K562 (cell line): ENCODE results near the gene BMP2K. TPM values are rescaled to one million over a fixed set of nuclear protein-coding genes. Genes with fewer than 3 reads are reported as not detected.

ENCODE experiments used
- ATAC-seq: fragments of 200-7000 bp; cut with Tn5 transposase; 3 replicates; pipeline ENCODE4 v1.9.1; 2020; ENCODE audit warnings: moderate library complexity
- BruUV-seq: library from RNA; stranded (reverse); fragments of 400-500 nt; replicated peaks from 2 replicates; lab custom pipeline; 2021; lab: Mats Ljungman, UMichigan
- CTCF ChIA-PET: fragments of 300-600 bp; formaldehyde crosslinking; extraction: SDS; loops from one replicate; lab custom pipeline; 2021; ENCODE audit warnings: low intra/inter-chr PET ratio; lab: Yijun Ruan, JAX
- POLR2A ChIA-PET: fragments of 300-600, 350-650 bp; sonication (Branson Sonifier 250); formaldehyde crosslinking; extraction: SDS; loops from one replicate; lab custom pipeline; 2021; ENCODE audit warnings: antibody characterized with exemption, inconsistent platforms; lab: Yijun Ruan, JAX
- DNase-seq, 4 experiments: peaks; one replicate each; pipeline versions ENCODE4 v3.0.0 to v3.0.0-alpha.2; 2011 to 2018; ENCODE audit warnings: low spot score in 3 of 4, mixed read lengths in 3 of 4; ENCODE audit errors: extremely low read depth in 1 of 4
- FAIRE-seq: peaks from 2 replicates; lab custom pipeline; 2011; peaks lifted over from hg19 to GRCh38; lab: Jason Lieb, UNC
- H2AFZ ChIP-seq: 2 replicates; pipeline ENCODE4 v1.6.0; 2011; ENCODE audit warnings: low read depth, low read length, control low read depth, inconsistent platforms
- H3K27ac ChIP-seq: fragments of 200-600 bp; 3 replicates; pipeline ENCODE4 v1.8.0; 2011; ENCODE audit warnings: low read depth, mild to moderate bottlenecking, control low read depth, inconsistent platforms, low read length, moderate library complexity, mixed read lengths; ENCODE audit errors: extremely low read depth
- H3K27me3 ChIP-seq, 2 experiments: fragments of 300-600 bp in 1 of 2; 2 replicates in 1 of 2; 3 replicates in 1 of 2; pipeline versions ENCODE4 v1.6.0 to v1.8.0; 2011; ENCODE audit warnings: inconsistent platforms in 2 of 2, low read length in 2 of 2, mild to moderate bottlenecking in 1 of 2, mixed read lengths in 1 of 2, moderate library complexity in 1 of 2; ENCODE audit not compliant: control insufficient read depth in 2 of 2, insufficient read depth in 2 of 2
- H3K36me3 ChIP-seq: fragments of 300-600 bp; 3 replicates; pipeline ENCODE4 v1.8.0; 2011; ENCODE audit warnings: mild to moderate bottlenecking, low read length, inconsistent platforms; ENCODE audit not compliant: control insufficient read depth, insufficient read depth
- H3K4me1 ChIP-seq, 2 experiments: fragments of 200-600 bp in 1 of 2; replicated peaks in 1 of 2; 2 replicates in 1 of 2; 3 replicates in 1 of 2; pipeline versions ENCODE4 v1.5.1 to v1.8.0; 2011; ENCODE audit warnings: inconsistent platforms in 2 of 2, low read length in 2 of 2, mild to moderate bottlenecking in 1 of 2, mixed read lengths in 1 of 2, moderate library complexity in 1 of 2; ENCODE audit not compliant: control insufficient read depth in 2 of 2, insufficient read depth in 2 of 2
- H3K4me2 ChIP-seq: 2 replicates; pipeline ENCODE4 v1.6.1; 2011; ENCODE audit warnings: low read length, control low read depth, inconsistent platforms, mixed read lengths; ENCODE audit not compliant: insufficient read depth
- H3K4me3 ChIP-seq: fragments of 200-600 bp; sonication (generic), shearing (Covaris generic); 2 replicates; pipeline ENCODE4 v1.5.1; 2016; ENCODE audit warnings: control low read depth, inconsistent platforms
- H3K79me2 ChIP-seq: fragments of 200-600 bp; 3 replicates; pipeline ENCODE4 v1.8.0; 2011; ENCODE audit warnings: low read length, inconsistent platforms; ENCODE audit not compliant: control insufficient read depth, insufficient read depth
- H3K9ac ChIP-seq, 2 experiments: 2 replicates each; pipeline versions ENCODE4 v1.6.0 to v1.6.1; 2011; ENCODE audit warnings: low read depth in 2 of 2, low read length in 2 of 2, control low read depth in 1 of 2, inconsistent platforms in 1 of 2, mild to moderate bottlenecking in 1 of 2, mixed read lengths in 1 of 2; ENCODE audit not compliant: insufficient read depth in 1 of 2
- H3K9me1 ChIP-seq: one replicate; pipeline ENCODE4 v1.6.0; 2011; ENCODE audit warnings: inconsistent platforms, mild to moderate bottlenecking, low read length, moderate library complexity; ENCODE audit not compliant: control insufficient read depth, insufficient read depth
- H3K9me3 ChIP-seq: replicated peaks from 2 replicates; pipeline ENCODE4 v1.5.1; 2011; ENCODE audit warnings: low read depth, low read length, inconsistent platforms; ENCODE audit not compliant: control insufficient read depth, insufficient read depth
- H4K20me1 ChIP-seq: replicated peaks from 2 replicates; pipeline ENCODE4 v1.6.1; 2011; ENCODE audit warnings: low read length, inconsistent platforms, mixed read lengths; ENCODE audit not compliant: control insufficient read depth, insufficient read depth
- ARID1B ChIP-seq: fragments of 450-650 bp; IDR thresholded peaks from 2 replicates; pipeline ENCODE4 v1.6.1; 2016; ENCODE audit warnings: antibody characterized with exemption, mild to moderate bottlenecking, inconsistent platforms
- CBFA2T3 ChIP-seq: fragments of 450-650 bp; IDR thresholded peaks from 2 replicates; pipeline ENCODE4 v1.6.1; 2017
- CHAMP1 ChIP-seq: fragments of 450-650 bp; IDR thresholded peaks from 2 replicates; pipeline ENCODE4 v1.6.1; 2016; ENCODE audit warnings: mild to moderate bottlenecking
- CREM ChIP-seq: IDR thresholded peaks from 2 replicates; pipeline ENCODE4 v1.6.1; 2014; ENCODE audit warnings: antibody characterized with exemption, low read depth
- CTBP1 ChIP-seq: fragments of 450-650 bp; IDR thresholded peaks from 2 replicates; pipeline ENCODE4 v1.6.1; 2016; ENCODE audit warnings: borderline replicate concordance
- ELK3 ChIP-seq: fragments of 450-650 bp; formaldehyde crosslinking; IDR thresholded peaks from 2 replicates; pipeline ENCODE4 v1.4.0; 2020; ENCODE audit warnings: mild to moderate bottlenecking
- ETS1 ChIP-seq: conservative IDR thresholded peaks from 2 replicates; pipeline ENCODE4 v1.6.1; 2011; ENCODE audit warnings: low read depth, mild to moderate bottlenecking, low read length; ENCODE audit not compliant: control insufficient read depth
- GATAD2A ChIP-seq: fragments of 450-650 bp; IDR thresholded peaks from 2 replicates; pipeline ENCODE4 v1.6.1; 2017
- KDM1A ChIP-seq, 2 experiments: fragments of 450-650 bp; IDR thresholded peaks; 2 replicates each; pipeline ENCODE4 v1.6.1; 2016; ENCODE audit warnings: mild to moderate bottlenecking in 2 of 2
- NCOA4 ChIP-seq: fragments of 450-650 bp; IDR thresholded peaks from 2 replicates; pipeline ENCODE4 v1.6.1; 2018; ENCODE audit warnings: mild to moderate bottlenecking; ENCODE audit not compliant: partially characterized antibody
- PHB ChIP-seq: fragments of 250-450 bp; sonication (Bioruptor Pico); IDR thresholded peaks from 2 replicates; pipeline ENCODE4 v1.5.0; 2021
- PHB2 ChIP-seq: fragments of 450-650 bp; IDR thresholded peaks from 2 replicates; pipeline ENCODE4 v1.6.1; 2017; ENCODE audit warnings: low read depth
- POLR3G ChIP-seq: IDR thresholded peaks from 2 replicates; pipeline ENCODE4 v1.6.1; 2011; ENCODE audit not compliant: insufficient read length, insufficient replicate concordance; ENCODE audit errors: extremely low read depth
- SOX6 ChIP-seq: fragments of 450-650 bp; IDR thresholded peaks from 2 replicates; pipeline ENCODE4 v1.6.1; 2014; ENCODE audit warnings: mild to moderate bottlenecking
- TAF9B ChIP-seq: fragments of 450-650 bp; IDR thresholded peaks from 2 replicates; pipeline ENCODE4 v1.6.1; 2018; ENCODE audit warnings: mild to moderate bottlenecking; ENCODE audit not compliant: partially characterized antibody
- ZNF232 ChIP-seq: sonication (generic); formaldehyde crosslinking; IDR thresholded peaks from 2 replicates; pipeline ENCODE4 v1.8.0; 2022; ENCODE audit warnings: mild to moderate bottlenecking, missing genetic modification reagents
- WGBS: fragments of 100-300 bp; shearing (Covaris generic); methylation state at CpG from one replicate; pipeline ENCODE4 v1.1.6; 2016; ENCODE audit warnings: low coverage, mixed read lengths; ENCODE audit not compliant: insufficient coverage; ENCODE audit errors: missing lambda C conversion rate; 5-methylcytosine and 5-hydroxymethylcytosine counted together
- in situ Hi-C: fragments of 300-500 bp; cut with MboI; formaldehyde crosslinking; loops from 4 replicates; pipeline ENCODE4 v1.15.0; 2018; ENCODE audit warnings: inconsistent platforms, mixed read lengths
- intact Hi-C: fragments of 100-400 bp; cut with micrococcal nuclease; formaldehyde crosslinking; loops from 2 replicates; pipeline ENCODE4 v1.14.2; 2022
- polyA plus RNA-seq, 8 experiments: library from polyadenylated mRNA; depleted of rRNA in 4 of 8; stranded (reverse) in 5 of 8; unstranded in 3 of 8; fragments of >200 nt; fragmentation: Nextera tagmentation in 2 of 8; fragmentation: Illumina TruSeq in 1 of 8; extraction: Ambion mirVana in 2 of 8; extraction: Trizol in 1 of 8; gene quantifications; 2 replicates each; pipeline versions ENCODE4 v1.2.1 to v1.2.3, GENCODE V29; 2011 to 2014; ENCODE audit warnings: inconsistent platforms in 1 of 8, missing spikeins in 1 of 8
- total RNA-seq, 7 experiments: library from RNA; depleted of rRNA in 6 of 7; stranded (reverse); fragments of >200 nt in 6 of 7; fragmentation: Illumina TruSeq in 2 of 7; extraction: Trizol in 2 of 7; gene quantifications; 2 replicates each; pipeline versions ENCODE4 v1.2.1 to v1.2.3, GENCODE V29; 2011 to 2021; ENCODE audit warnings: low replicate concordance in 1 of 7
- TF ChIP-seq, protein P1 (sequence below): fragments of 450-650 bp; IDR thresholded peaks from 2 replicates; pipeline ENCODE4 v1.6.1; 2018; ENCODE audit warnings: mild to moderate bottlenecking, low read depth; ENCODE audit not compliant: partially characterized antibody

Gene BMP2K
- total and polyA plus RNA-seq, 9 of the 15 experiments (the other 6 are each of a cell fraction or from before 2014, with no cell fraction given) = 17.0 to 217 (median 104) TPM

- intact Hi-C loops = no loop called here
- no peaks in the 10 kb centered on the region for H3K27me3 ChIP-seq
- no peak overlapping the region for H2AFZ ChIP-seq
- no peak for FAIRE-seq
- no peak overlapping the region for H3K9ac ChIP-seq
- H3K4me3 ChIP-seq = no peak overlapping the region
- peaks cover 10 to 19% of the 10 kb centered on the region in 2 experiments; a peak in 4 of 5 replicates for H3K4me1 ChIP-seq
- ChIA-PET POLR2A (no interaction called here), CTCF (no interaction called here)
- H3K9me3 ChIP-seq = no peaks in the 10 kb centered on the region
- ATAC-seq = no peak
- DNase-seq = peak in 2 of 4 experiments; percentile 13 to 39
- H3K27ac ChIP-seq = no peak overlapping the region
- H3K79me2 ChIP-seq = peaks cover 29% of the 10 kb centered on the region
- in situ Hi-C loops = no loop called here
- BruUV-seq = no TSS peak
- 38% methylated on average over 4 of the region's 4 CpGs for WGBS
- peaks cover 20% of the 10 kb centered on the region; the same call in 2 of the 3 replicates for H3K36me3 ChIP-seq
- peak overlapping the region; percentile 44 for H3K4me2 ChIP-seq
- H3K9me1 ChIP-seq = no peaks in the 10 kb centered on the region
- H4K20me1 ChIP-seq = no peaks in the 10 kb centered on the region
- TF ChIP-seq KDM1A (IDR thresholded peaks at IDR 0.05) = 0 out of 4 replicates have a peak, but pooled peaks have one; percentile 5 to 41
- no peak for TF ChIP-seq ELK3 (CRISPR knock-in tag)
- TF ChIP-seq GATAD2A = no peak
- TF ChIP-seq, protein P1, sequence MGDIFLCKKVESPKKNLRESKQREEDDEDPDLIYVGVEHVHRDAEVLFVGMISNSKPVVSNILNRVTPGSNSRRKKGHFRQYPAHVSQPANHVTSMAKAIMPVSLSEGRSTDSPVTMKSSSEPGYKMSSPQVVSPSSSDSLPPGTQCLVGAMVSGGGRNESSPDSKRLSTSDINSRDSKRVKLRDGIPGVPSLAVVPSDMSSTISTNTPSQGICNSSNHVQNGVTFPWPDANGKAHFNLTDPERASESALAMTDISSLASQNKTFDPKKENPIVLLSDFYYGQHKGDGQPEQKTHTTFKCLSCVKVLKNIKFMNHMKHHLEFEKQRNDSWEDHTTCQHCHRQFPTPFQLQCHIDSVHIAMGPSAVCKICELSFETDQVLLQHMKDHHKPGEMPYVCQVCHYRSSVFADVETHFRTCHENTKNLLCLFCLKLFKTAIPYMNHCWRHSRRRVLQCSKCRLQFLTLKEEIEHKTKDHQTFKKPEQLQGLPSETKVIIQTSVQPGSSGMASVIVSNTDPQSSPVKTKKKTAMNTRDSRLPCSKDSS = no peak
- TF ChIP-seq TAF9B = no peak
- TF ChIP-seq ARID1B = peak; percentile 55; the same call in 1 of the 2 replicates
- no peak for TF ChIP-seq POLR3G
- peak; percentile 63; the same call in 1 of the 2 replicates for TF ChIP-seq CBFA2T3
- TF ChIP-seq CTBP1 = peak; percentile 57; the same call in 1 of the 2 replicates
- TF ChIP-seq SOX6 = peak; percentile 80
- no peak for TF ChIP-seq PHB (CRISPR knock-in tag)
- no peak for TF ChIP-seq NCOA4
- TF ChIP-seq CREM = no peak
- no peak for TF ChIP-seq ETS1
- no peak for TF ChIP-seq ZNF232 (CRISPR knock-in tag)
- no peak for TF ChIP-seq CHAMP1
- no peak for TF ChIP-seq PHB2
Measured at GRCh38 chr4:78936989-78937388, 160.8 kb downstream of the BMP2K start.
